Uterus (tissue), 4 donors: ENCODE data around the gene SYNE1. TPM values are rescaled to one million over a fixed set of nuclear protein-coding genes. Genes with fewer than 3 reads are reported as not detected.
A peak's percentile ranks its signal among the peaks of the same experiment; 100 is the strongest.

Experiments used
- DNase-seq, 2 donors: peaks; one replicate each; pipeline ENCODE4 v3.0.0-alpha.2; 2019 to 2020
- H3K27ac ChIP-seq, 2 donors: fragments of 200-600 bp; sonication (generic); 1 replicate in 1 of 2; 2 replicates in 1 of 2; pipeline ENCODE4 v1.5.1; 2016 to 2018
- H3K27me3 ChIP-seq, 2 donors: fragments of 200-600 bp; sonication (generic); one replicate each; pipeline ENCODE4 v1.5.1; 2018 to 2019; ENCODE audit warnings: control low read depth in 1 of 2
- H3K36me3 ChIP-seq, 2 donors: fragments of 200-600 bp; sonication (generic); one replicate each; pipeline ENCODE4 v1.5.1; 2019; ENCODE audit warnings: control low read depth in 1 of 2
- H3K4me1 ChIP-seq, 2 donors: fragments of 200-600 bp; sonication (generic); one replicate each; pipeline ENCODE4 v1.5.1; 2018 to 2019; ENCODE audit warnings: control low read depth in 1 of 2
- H3K4me3 ChIP-seq, 2 donors: fragments of 200-600 bp; sonication (generic); 1 replicate in 1 of 2; 2 replicates in 1 of 2; pipeline ENCODE4 v1.5.1; 2018 to 2019; ENCODE audit warnings: mild to moderate bottlenecking in 1 of 2
- H3K9me3 ChIP-seq, 2 donors: fragments of 200-600 bp; sonication (generic); one replicate each; pipeline ENCODE4 v1.5.1; 2019; ENCODE audit warnings: control low read depth in 1 of 2
- CTCF ChIP-seq, 4 experiments: fragments of 200-600 bp in 2 of 4; fragments of 450-650 bp in 2 of 4; sonication (generic) in 2 of 4; IDR thresholded peaks; one replicate each; pipeline ENCODE4 v1.5.1; 2016 to 2019; ENCODE audit warnings: antibody characterized with exemption in 4 of 4, mild to moderate bottlenecking in 2 of 4, moderate library complexity in 1 of 4
- POLR2A ChIP-seq, 2 donors: fragments of 450-650 bp; IDR thresholded peaks; one replicate each; pipeline ENCODE4 v1.6.1; 2016; ENCODE audit warnings: antibody characterized with exemption in 2 of 2, mild to moderate bottlenecking in 1 of 2, moderate library complexity in 1 of 2
- intact Hi-C: fragments of 100-400 bp; cut with DNase I; formaldehyde crosslinking; loops from one replicate; pipeline ENCODE4 v1.15.1; 2023; ENCODE audit warnings: low total_unique reads
- total RNA-seq, 4 donors: library from RNA; depleted of rRNA in 3 of 4; stranded (reverse); fragments of >200 nt in 3 of 4; gene quantifications; one replicate each; pipeline versions ENCODE4 v1.1.0 to v1.2.4, GENCODE V29; 2014 to 2023
- donor health status: DM: yes; HTN: yes; CAD: no.

The SYNE1 gene
- total RNA-seq, 4 donors from 2014 or later, result 134 to 339 (median 181) TPM

DNA sequence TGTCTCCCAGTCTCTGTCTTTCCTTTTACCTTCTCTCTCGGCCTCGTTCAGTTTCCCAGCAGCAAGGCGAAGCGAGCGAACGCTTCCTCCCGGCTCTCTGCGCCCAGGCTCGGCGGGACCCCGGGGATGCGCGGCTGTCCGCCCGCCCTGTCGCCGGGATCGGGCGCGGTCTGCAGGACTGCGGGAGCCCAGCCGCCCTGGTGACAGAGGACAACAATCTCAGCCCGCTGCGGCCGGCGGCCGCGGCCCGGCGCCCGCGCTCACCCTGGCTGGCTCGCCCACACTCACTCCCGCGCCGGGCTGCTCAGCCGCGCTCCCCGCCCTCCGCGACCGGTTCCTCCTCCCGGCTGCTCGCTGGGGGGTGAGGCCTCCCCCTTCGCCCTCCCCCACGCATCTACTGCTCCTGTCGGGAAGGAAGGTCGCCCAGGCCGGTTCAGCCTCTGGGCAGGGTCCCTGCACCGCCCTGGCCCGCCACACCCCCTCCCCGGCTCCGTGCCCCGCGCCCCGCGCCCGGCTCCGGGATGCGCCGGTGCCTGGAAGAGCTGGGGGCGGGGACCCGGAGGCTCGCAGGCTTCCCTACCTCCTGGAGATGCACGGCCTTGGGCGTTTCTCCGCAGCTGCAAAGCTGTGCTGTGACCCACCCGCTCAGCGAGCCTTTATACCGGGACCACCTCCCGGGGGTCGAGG, 410 bp downstream of the SYNE1 start:
- intact Hi-C loops, result loop anchor here (10.0 kb wide), 1 partner anchor 82 kb away; no protein-coding TSS in a partner anchor
- Histone ChIP-seq H3K9me3 (no peaks in the 10 kb centered on the region), H3K4me1 (no peaks in the 10 kb centered on the region), H3K27ac (peak overlapping the region; percentile 61 to 76), H3K4me3 (peak overlapping the region; percentile 34 to 68), H3K36me3 (no peaks in the 10 kb centered on the region), H3K27me3 (no peaks in the 10 kb centered on the region)
- TF ChIP-seq POLR2A (IDR thresholded peaks at IDR 0.05) (no peak), CTCF (IDR thresholded peaks at IDR 0.05) (no peak)
- DNase-seq, result peak; percentile 44 to 56

DNA sequence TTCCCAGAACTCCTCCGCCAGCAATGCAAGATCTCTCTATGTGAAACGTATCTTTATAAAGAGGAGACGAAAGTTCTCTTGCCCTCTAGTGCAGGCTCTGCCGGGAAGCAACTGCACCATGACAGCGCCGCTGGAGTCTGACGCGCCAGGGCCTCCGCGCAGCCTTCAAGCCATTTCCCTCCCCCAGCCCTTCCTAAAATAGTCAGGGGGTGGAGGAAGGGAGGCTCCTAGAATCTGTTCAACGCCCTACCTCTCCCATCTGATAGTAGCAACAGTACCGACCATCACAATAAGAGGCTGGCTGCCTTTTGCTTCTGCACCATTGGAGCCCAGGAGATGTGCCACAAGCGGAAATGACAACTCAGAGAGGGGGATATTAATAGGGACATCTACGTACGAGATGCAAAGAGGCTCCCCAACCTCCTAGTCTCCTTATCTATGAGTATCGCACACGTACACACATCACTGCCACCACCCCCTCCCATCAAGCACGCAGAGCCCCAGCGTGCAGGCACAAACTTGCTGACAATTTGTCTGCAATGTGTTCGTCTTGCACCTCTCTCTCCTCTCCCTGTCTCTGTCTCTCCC, 1.0 kb downstream of the SYNE1 start:
- Histone ChIP-seq H3K27me3 (no peaks in the 10 kb centered on the region), H3K27ac (peak overlapping the region; percentile 61 to 76), H3K4me3 (peak overlapping the region; percentile 34 to 68), H3K36me3 (no peaks in the 10 kb centered on the region), H3K9me3 (no peaks in the 10 kb centered on the region), H3K4me1 (no peaks in the 10 kb centered on the region)
- TF ChIP-seq POLR2A (IDR thresholded peaks at IDR 0.05), result peak; percentile 30 to 32
- peak in 1 of 4 experiments; percentile 2 for TF ChIP-seq CTCF (IDR thresholded peaks at IDR 0.05)
- DNase-seq, result peak; percentile 58 to 66
- intact Hi-C loops, result loop anchor here (10.0 kb wide), 1 partner anchor 81 kb away; no protein-coding TSS in a partner anchor

- Histone ChIP-seq H3K36me3 (no peaks in the 10 kb centered on the region), H3K4me1 (no peaks in the 10 kb centered on the region), H3K27ac (peak overlapping the region in 1 of 2 donors; percentile 76), H3K4me3 (no peak overlapping the region), H3K27me3 (no peaks in the 10 kb centered on the region), H3K9me3 (no peaks in the 10 kb centered on the region)
- TF ChIP-seq POLR2A (IDR thresholded peaks at IDR 0.05), result no peak
- no peak for TF ChIP-seq CTCF (IDR thresholded peaks at IDR 0.05)
- no peak for DNase-seq
- intact Hi-C loops, result loop anchor here (10.0 kb wide), 1 partner anchor 80 kb away; no protein-coding TSS in a partner anchor
These were observed 2.4 kb downstream of the SYNE1 start for GRCh38 chr6:152634773-152635172.

- TF ChIP-seq POLR2A (IDR thresholded peaks at IDR 0.05), result no peak
- no peak for TF ChIP-seq CTCF (IDR thresholded peaks at IDR 0.05)
- Histone ChIP-seq H3K9me3 (no peaks in the 10 kb centered on the region), H3K4me3 (no peak overlapping the region), H3K27me3 (no peaks in the 10 kb centered on the region), H3K27ac (no peak overlapping the region), H3K36me3 (no peaks in the 10 kb centered on the region), H3K4me1 (no peaks in the 10 kb centered on the region)
- intact Hi-C loops, result loop anchor here (10.0 kb wide), 1 partner anchor 77 kb away; no protein-coding TSS in a partner anchor
- DNase-seq, result no peak
These were observed 4.9 kb downstream of the SYNE1 start for GRCh38 chr6:152632121-152632782.

- DNase-seq, result no peak
- Histone ChIP-seq H3K27me3 (no peaks in the 10 kb centered on the region), H3K9me3 (no peaks in the 10 kb centered on the region), H3K27ac (no peak overlapping the region), H3K4me3 (no peak overlapping the region), H3K36me3 (no peaks in the 10 kb centered on the region), H3K4me1 (no peaks in the 10 kb centered on the region)
- intact Hi-C loops, result loop anchor here (10.0 kb wide), 1 partner anchor 77 kb away; no protein-coding TSS in a partner anchor
- TF ChIP-seq CTCF (IDR thresholded peaks at IDR 0.05), result no peak
- no peak for TF ChIP-seq POLR2A (IDR thresholded peaks at IDR 0.05)
These were observed 5.8 kb downstream of the SYNE1 start for GRCh38 chr6:152631376-152631775.
